ENCODE data around the gene IDH3A. TPM values are rescaled to one million over a fixed set of nuclear protein-coding genes. Genes with fewer than 3 reads are reported as not detected.

IDH3A gene
- polyA plus RNA-seq, 6 donors from 2014 or later, result 69.1 to 116 (median 76.7) TPM

DNA sequence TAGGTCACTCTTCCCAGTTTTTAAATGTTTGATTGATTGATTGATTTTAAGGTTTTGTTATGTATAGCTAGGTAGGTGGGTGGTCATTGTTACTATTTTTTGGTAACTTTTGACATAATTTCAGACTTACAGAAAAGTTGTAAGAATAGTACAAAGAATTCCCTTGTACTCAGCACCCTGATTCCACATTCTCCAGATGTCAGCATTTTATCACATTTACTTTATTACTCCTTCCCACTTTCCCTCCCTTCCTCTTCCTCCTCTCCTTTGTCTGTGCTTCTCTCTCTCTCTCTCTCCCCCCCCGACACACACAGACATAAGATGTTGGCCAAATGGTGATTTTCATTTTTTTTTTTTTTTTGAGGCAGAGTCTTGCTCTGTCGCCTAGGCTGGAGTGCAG lies 14.8 kb downstream of the IDH3A start:
- Mint-ChIP-seq H3K4me3 (peak overlapping the region in 1 of 8 donors; percentile 25), H3K27ac (peak overlapping the region in 5 of 6 donors; percentile 26 to 76 (median 50)), H3K4me1 (peaks cover 15 to 31% (median 17%) of the 10 kb centered on the region in 3 donors), H3K9me3 (no peaks in the 10 kb centered on the region), H3K36me3 (peaks cover 6 to 11% of the 10 kb centered on the region in 2 donors), H3K27me3 (no peaks in the 10 kb centered on the region)
- no peak for DNase-seq
- ATAC-seq (ENCODE audit: low read depth in 2 of 2), result no peak

DNA sequence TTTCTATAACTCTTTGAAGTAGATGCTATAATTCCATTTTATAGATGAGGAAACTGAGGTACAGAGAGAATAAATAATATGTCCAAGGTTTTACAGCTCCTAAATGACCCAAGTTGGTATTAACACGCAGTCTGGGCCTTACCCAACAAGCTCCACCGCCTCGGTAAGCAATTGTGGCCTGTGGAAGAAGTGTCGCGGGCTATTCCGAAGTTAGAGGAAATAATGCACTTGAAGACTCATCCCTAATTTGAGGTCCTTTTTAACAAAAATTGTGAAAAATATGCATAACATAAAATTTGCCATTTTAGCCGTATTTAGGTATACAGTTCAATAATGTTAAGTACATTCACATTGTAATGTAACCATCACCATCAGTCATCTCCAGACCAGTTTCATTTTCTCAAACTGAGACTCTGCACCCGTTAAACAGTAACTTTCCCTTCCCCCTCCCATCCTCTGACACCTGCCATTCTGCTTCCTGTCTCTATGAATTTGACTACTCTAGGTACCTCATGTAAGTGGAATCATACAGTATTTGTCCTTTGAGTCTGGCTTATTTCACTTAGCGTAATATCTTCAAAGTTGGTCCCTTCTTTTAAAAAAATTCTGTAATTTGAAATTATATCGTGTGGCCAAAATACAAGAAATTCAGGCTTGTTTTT lies 18.2 kb downstream of the IDH3A start:
- peak; percentile 65 for DNase-seq

DNA sequence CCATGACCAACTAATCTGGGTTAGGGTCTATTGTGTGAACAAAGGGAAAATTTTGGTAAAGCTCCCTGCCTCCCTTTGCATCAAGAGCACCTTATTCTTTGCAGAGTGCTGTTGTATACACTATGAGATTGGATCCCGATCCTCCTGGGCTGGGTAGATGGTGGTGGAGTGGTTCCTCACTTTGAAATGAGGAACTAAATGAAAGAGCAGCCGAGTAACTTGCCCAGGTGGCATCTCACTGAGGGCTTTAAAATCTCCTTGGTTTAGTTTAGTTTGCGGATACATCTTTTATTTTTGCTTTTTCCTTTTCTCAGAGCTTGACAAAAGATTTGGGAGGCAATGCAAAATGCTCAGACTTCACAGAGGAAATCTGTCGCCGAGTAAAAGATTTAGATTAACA lies 19.4 kb downstream of the IDH3A start:
- peak overlapping the region in 4 of 6 donors; percentile 44 to 83 (median 60) for H3K27ac Mint-ChIP-seq
- no peaks in the 10 kb centered on the region for H3K27me3 Mint-ChIP-seq
- ATAC-seq (ENCODE audit: low read depth in 2 of 2) (peak; percentile 50 to 51), DNase-seq (peak; percentile 50)
- no peaks in the 10 kb centered on the region for H3K36me3 Mint-ChIP-seq
- H3K9me3 Mint-ChIP-seq, result peaks cover 0 to 3% (median 0%) of the 10 kb centered on the region in 7 donors
- H3K4me1 Mint-ChIP-seq, result peaks cover 42 to 75% (median 58%) of the 10 kb centered on the region in 3 donors
- peak overlapping the region in 6 of 8 donors; percentile 42 to 64 (median 52) for H3K4me3 Mint-ChIP-seq

More for the DNA sequence above, 18.2 kb downstream of the IDH3A start:
- peak; percentile 67 for ATAC-seq (ENCODE audit: low read depth in 2 of 2)
- peak overlapping the region in 6 of 8 donors; percentile 10 to 59 (median 38) for H3K4me3 Mint-ChIP-seq
- no peaks in the 10 kb centered on the region for H3K27me3 Mint-ChIP-seq
- H3K36me3 Mint-ChIP-seq, result peaks cover 0 to 2% of the 10 kb centered on the region in 2 donors
- H3K27ac Mint-ChIP-seq, result peak overlapping the region; percentile 8 to 82 (median 75)
- H3K4me1 Mint-ChIP-seq, result peaks cover 38 to 63% (median 45%) of the 10 kb centered on the region in 3 donors
- no peaks in the 10 kb centered on the region for H3K9me3 Mint-ChIP-seq

DNA sequence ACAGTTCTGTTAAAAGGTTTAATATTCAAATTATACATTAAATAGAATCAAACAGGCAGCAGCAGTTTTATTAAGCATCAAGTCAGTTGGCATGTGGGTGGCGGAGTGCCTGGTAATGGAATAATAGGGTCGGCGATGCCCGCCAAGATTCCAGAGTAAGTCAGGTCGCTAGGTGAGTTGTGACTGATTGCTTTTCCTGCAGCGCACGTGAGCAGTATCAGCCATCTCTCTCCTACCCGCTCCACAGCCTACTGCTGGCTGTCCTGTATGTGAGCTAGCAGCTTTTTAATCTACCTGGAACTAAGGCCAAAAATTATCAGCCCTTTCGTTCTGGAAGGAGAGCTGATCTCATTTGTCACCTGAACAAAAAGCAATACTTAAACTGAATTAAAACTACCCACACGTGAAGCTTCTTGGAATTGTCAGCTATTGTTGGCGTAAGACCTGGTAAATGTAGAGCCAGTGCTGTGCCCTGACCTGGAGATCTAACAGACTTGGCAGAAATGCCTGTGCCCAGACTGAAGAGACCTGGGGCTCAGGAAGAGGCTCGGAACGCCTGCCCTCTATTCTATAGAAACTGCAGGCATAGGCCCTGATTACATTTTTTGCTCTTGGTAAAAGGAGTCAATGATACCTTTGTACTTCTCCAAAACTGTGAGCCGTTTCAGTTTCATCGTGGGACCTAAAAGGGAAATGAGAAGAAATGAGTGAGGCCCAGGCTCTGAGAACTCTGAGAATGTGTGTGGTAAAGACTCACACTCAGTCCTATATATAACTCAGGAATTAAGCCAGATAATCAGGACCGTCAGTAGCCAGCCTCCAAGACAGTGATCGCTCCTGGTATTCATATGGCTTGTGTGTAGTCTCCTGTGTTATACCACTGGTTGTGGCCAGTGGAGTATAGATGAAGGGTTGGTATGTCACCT lies 21.9 kb downstream of the IDH3A start:
- ATAC-seq (ENCODE audit: low read depth in 2 of 2) (peak; percentile 82 to 83), DNase-seq (peak; percentile 73)
- no peaks in the 10 kb centered on the region for H3K27me3 Mint-ChIP-seq
- no peaks in the 10 kb centered on the region for H3K36me3 Mint-ChIP-seq
- H3K27ac Mint-ChIP-seq, result peak overlapping the region in 5 of 6 donors; percentile 86 to 96 (median 94)
- peaks cover 0 to 4% (median 0%) of the 10 kb centered on the region in 7 donors for H3K9me3 Mint-ChIP-seq
- H3K4me3 Mint-ChIP-seq, result peak overlapping the region; percentile 67 to 89 (median 84)
- peaks cover 62 to 92% (median 79%) of the 10 kb centered on the region in 3 donors for H3K4me1 Mint-ChIP-seq

DNA sequence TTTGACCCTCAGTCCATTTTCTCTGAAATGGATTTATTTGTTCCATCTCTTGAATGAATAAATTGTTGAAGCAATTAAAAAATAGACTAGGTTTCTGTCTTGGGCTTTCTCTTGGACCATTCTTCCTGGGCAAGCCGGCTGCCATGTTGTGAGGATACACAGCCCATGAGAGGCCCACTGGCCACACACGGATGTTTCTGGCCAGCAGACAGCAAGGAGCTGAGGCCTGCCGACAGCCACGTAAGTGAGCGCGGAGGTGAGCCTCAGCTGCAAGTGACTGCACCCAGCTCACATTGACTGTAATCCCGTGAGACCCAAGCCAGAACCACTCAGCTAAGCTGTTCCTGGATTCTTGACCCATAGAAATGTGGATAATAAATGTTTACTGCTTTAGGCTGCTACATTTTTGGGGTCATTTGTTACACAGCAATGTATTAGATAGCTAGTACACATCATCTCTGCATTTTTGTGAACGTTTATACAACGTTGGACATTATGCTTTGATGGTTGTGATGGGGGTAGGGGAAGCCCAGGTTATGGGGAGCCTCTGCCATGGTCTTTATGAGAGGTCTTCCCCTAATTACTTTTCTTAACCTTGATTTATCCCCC lies 22.8 kb downstream of the IDH3A start:
- DNase-seq (no peak), ATAC-seq (ENCODE audit: low read depth in 2 of 2) (no peak)
- no peaks in the 10 kb centered on the region for H3K36me3 Mint-ChIP-seq
- peaks cover 0 to 4% (median 0%) of the 10 kb centered on the region in 7 donors for H3K9me3 Mint-ChIP-seq
- H3K27me3 Mint-ChIP-seq, result no peaks in the 10 kb centered on the region
- H3K4me3 Mint-ChIP-seq, result peak overlapping the region in 7 of 8 donors; percentile 67 to 89 (median 72)
- peaks cover 62 to 84% (median 79%) of the 10 kb centered on the region in 3 donors for H3K4me1 Mint-ChIP-seq
- peak overlapping the region; percentile 24 to 96 (median 90) for H3K27ac Mint-ChIP-seq

DNA sequence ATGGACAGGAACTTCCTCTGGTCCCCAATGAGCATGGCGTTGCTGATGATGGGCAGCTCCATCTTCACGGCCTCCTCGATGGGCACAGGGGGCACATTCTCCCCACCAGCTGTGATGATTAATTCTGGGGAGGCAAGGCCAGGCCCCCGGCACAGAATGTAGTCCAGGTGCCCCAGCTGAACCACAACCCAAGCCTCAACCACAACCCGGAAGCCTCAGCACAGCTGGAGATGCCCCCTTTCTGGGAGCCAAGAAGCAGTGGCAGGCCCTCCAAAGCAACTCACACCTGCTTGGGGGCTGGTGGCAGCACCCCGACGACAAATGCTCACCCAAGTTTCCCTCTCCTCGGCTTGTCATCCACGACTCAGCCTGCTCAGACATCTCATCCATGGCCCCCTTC lies 25.2 kb downstream of the IDH3A start:
- Mint-ChIP-seq H3K27me3 (no peaks in the 10 kb centered on the region), H3K27ac (peak overlapping the region; percentile 35 to 87 (median 74)), H3K9me3 (peaks cover 0 to 4% (median 0%) of the 10 kb centered on the region in 7 donors), H3K4me3 (peak overlapping the region; percentile 36 to 89 (median 63)), H3K4me1 (peaks cover 46 to 69% (median 65%) of the 10 kb centered on the region in 3 donors), H3K36me3 (no peaks in the 10 kb centered on the region)
- DNase-seq, result peak; percentile 37
- peak; percentile 15 to 29 for ATAC-seq (ENCODE audit: low read depth in 2 of 2)

DNA sequence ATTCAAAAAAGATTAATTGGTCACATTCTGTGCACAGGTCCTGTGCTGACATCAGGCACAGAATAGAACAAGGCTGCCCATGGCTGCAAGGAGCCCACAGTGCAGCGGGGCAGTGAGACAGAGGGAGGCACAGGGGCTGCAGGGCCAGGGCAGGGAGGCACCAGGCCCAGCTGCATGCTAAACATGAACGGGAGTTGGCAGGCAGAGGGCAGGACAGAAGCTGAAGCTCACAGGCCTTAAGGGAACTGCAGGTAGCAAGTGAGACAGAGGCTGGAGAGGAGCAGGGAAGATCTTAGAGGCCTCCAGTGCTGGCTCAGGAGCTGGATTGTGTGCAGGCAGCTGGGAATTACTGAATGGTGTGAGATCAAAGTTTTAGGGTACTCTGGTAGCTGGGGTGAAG lies 26.2 kb downstream of the IDH3A start:
- peak overlapping the region in 3 of 6 donors; percentile 70 to 86 (median 82) for H3K27ac Mint-ChIP-seq
- ATAC-seq (ENCODE audit: low read depth in 2 of 2) (no peak), DNase-seq (no peak)
- H3K36me3 Mint-ChIP-seq, result no peaks in the 10 kb centered on the region
- peaks cover 0 to 4% (median 0%) of the 10 kb centered on the region in 7 donors for H3K9me3 Mint-ChIP-seq
- no peaks in the 10 kb centered on the region for H3K27me3 Mint-ChIP-seq
- H3K4me3 Mint-ChIP-seq, result peak overlapping the region in 5 of 8 donors; percentile 6 to 89 (median 60)
- H3K4me1 Mint-ChIP-seq, result peaks cover 41 to 61% (median 59%) of the 10 kb centered on the region in 3 donors

DNA sequence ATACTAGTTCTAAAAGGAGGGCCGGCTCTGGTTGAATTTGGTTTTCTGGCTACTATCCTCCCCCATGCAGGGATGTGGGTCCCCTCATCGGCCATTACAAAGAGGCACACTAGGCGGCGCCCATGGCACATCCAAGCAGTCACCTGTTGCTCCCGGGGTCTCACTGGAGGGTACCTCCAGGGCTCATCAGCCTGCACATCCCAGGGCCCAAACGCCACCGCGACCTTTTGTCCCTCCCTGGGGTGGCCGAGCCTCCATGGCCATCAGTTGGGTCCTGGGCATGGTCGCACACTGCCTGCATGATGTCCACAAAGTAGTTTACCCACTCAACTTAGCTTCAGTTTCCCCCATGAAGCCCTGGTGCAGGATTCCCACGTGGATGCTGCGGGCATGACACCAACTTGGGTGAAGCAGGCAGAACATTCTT lies 28.3 kb downstream of the IDH3A start:
- Mint-ChIP-seq H3K9me3 (peaks cover 0 to 4% (median 0%) of the 10 kb centered on the region in 7 donors), H3K27me3 (peaks cover 0 to 2% (median 0%) of the 10 kb centered on the region in 3 donors), H3K27ac (no peak overlapping the region), H3K4me1 (peaks cover 27 to 40% (median 38%) of the 10 kb centered on the region in 3 donors), H3K4me3 (no peak overlapping the region), H3K36me3 (no peaks in the 10 kb centered on the region)
- DNase-seq (no peak), ATAC-seq (ENCODE audit: low read depth in 2 of 2) (peak; percentile 31 to 39)

DNA sequence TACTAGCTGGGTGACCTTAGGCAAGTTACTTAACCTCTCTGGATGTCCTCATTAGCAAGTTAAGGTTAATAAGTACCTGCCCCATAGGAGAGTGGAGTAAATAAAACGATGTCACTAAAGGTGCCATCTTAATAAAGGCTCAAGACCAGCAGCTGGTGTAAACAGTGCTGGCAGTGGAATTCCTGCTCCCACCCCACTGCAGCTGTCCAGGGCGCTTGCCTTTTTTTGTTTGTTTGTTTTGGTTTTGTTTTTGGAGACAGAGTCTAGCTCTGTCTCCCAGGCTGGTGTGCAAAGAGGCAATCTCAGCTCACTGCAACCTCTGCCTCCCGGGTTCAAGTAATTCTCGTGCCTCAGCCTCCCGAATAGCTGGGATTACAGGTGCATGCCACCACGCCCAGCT lies 28.9 kb downstream of the IDH3A start:
- H3K4me1 Mint-ChIP-seq, result peaks cover 27 to 34% (median 32%) of the 10 kb centered on the region in 3 donors
- H3K9me3 Mint-ChIP-seq, result peaks cover 0 to 4% (median 0%) of the 10 kb centered on the region in 7 donors
- ATAC-seq (ENCODE audit: low read depth in 2 of 2) (no peak), DNase-seq (no peak)
- peak overlapping the region in 1 of 6 donors; percentile 69 for H3K27ac Mint-ChIP-seq
- H3K36me3 Mint-ChIP-seq, result no peaks in the 10 kb centered on the region
- H3K27me3 Mint-ChIP-seq, result peaks cover 0 to 6% (median 0%) of the 10 kb centered on the region in 3 donors
- no peak overlapping the region for H3K4me3 Mint-ChIP-seq

DNA sequence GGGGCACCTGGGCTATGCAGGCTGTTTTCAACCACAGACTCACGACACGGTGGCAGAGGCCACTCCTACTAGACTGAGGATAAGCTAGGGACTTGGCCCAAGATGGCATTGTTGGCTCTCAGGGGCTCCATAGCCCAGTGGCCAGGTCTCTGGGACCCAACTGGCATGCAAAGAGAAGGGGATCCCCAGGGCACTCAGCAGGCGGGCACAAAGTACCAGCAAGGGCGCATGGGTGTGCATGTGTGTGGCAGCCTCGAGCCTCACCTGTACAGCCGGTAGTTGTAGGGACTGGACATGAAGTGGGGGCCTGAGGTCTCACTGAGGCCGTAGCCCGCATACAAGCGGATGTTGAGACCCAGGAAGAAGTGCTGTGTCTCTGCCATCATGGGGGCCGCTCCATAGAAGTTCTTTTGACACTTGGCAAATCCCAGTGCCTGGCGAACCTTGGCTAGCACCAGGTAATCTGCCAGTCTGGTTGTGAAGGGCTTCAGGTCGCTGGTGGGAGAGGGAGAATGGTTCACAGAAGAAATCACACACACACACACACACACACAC lies 30.2 kb downstream of the IDH3A start:
- no peaks in the 10 kb centered on the region for H3K36me3 Mint-ChIP-seq
- ATAC-seq (ENCODE audit: low read depth in 2 of 2) (no peak), DNase-seq (no peak)
- peaks cover 16 to 21% (median 19%) of the 10 kb centered on the region in 3 donors for H3K4me1 Mint-ChIP-seq
- no peak overlapping the region for H3K4me3 Mint-ChIP-seq
- H3K27me3 Mint-ChIP-seq, result peaks cover 0 to 6% (median 0%) of the 10 kb centered on the region in 3 donors
- H3K27ac Mint-ChIP-seq, result peak overlapping the region in 1 of 6 donors; percentile 67
- H3K9me3 Mint-ChIP-seq, result peaks cover 0 to 2% (median 0%) of the 10 kb centered on the region in 7 donors

DNA sequence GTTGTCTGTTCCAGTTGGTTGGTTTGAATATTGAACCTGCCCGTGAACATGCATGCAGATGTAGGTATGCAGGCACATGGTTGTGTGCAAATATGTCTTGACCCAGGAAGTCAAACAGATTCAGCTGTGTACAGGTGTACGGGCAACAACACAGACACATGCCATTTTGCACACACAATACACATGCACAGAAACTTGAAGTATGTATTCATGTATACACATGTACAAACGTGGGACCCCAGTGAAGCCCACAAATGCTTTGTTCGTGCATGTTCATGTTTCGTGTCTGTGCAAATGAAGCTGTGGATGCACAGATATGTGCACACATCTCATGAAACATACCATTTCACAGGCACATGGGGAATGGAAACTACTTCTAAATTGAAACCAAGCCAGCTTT lies 30.7 kb downstream of the IDH3A start:
- H3K4me1 Mint-ChIP-seq, result peaks cover 11 to 15% (median 14%) of the 10 kb centered on the region in 3 donors

DNA sequence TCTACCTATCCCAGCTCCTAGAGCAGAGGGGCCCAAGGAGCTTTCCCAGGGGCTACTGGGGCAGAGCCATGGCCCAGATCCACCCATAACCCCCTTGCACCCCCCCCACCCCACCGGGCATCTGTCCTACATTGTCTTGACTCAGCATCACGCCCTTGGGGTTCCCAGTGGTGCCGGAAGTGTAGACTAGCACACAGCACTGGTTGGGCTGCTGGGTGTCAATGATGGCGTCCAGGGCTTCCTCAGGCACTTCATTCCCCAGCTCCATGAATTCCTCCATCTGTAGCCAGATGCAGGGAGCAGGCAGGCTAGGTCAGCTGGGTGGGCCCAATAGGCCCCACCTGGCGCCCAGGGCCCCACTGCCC lies 33.2 kb downstream of the IDH3A start:
- Mint-ChIP-seq H3K4me1 (peaks cover 3 to 6% (median 4%) of the 10 kb centered on the region in 3 donors), H3K4me3 (no peak overlapping the region), H3K27ac (no peak overlapping the region), H3K27me3 (peaks cover 0 to 12% (median 5%) of the 10 kb centered on the region in 3 donors), H3K36me3 (no peaks in the 10 kb centered on the region), H3K9me3 (peaks cover 0 to 4% (median 0%) of the 10 kb centered on the region in 7 donors)
- no peak for DNase-seq
- ATAC-seq (ENCODE audit: low read depth in 2 of 2), result no peak

More for the DNA sequence above, 30.7 kb downstream of the IDH3A start:
- peaks cover 0 to 6% (median 0%) of the 10 kb centered on the region in 3 donors for H3K27me3 Mint-ChIP-seq
- no peak for ATAC-seq (ENCODE audit: low read depth in 2 of 2)
- H3K27ac Mint-ChIP-seq, result no peak overlapping the region
- no peak overlapping the region for H3K4me3 Mint-ChIP-seq
- DNase-seq, result no peak
- H3K9me3 Mint-ChIP-seq, result no peaks in the 10 kb centered on the region
- no peaks in the 10 kb centered on the region for H3K36me3 Mint-ChIP-seq
